HG03045 (cell line): ENCODE data around the gene COPS4.
"Not testable (repeated sequence)": the region's sequence is repeated elsewhere in the genome, so short reads cannot be mapped to it uniquely, and the experiment has no call there.

ENCODE experiments used
- ATAC-seq: cut with Tn5 transposase; IDR thresholded peaks from one replicate; pipeline ENCODE4 v1.9.1; 2021; ENCODE audit warnings: mild to moderate bottlenecking, moderate library complexity; ENCODE audit not compliant: unreplicated experiment

Gene COPS4

GRCh38 chr4:83022724-83023450, 12.1 kb upstream of the COPS4 start:
- ATAC-seq: no peak

GRCh38 chr4:83023599-83023998, 11.4 kb upstream of the COPS4 start:
- ATAC-seq: not testable (repeated sequence)

- ATAC-seq: no peak
Measured at GRCh38 chr4:83024233-83024632, 10.8 kb upstream of the COPS4 start.

DNA sequence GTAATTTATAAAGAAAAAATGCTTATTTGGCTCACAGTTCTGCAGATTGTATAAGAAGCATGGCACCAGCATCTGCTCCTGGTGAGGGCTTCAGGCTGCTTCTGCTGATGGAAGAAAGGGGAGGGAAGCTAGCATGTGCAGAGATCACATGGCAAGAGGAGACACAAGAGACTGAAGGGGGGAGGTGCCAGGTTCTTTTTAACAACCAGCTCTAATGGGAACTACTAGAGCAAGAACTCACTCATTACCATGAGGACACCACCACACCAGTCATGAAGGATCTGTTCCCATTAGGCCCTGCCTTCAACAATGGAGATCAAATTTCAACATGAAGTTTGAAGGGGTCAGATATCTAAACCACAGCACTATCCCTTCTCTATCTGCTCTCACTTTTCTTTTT, 9.4 kb upstream of the COPS4 start:
- no peak for ATAC-seq

DNA sequence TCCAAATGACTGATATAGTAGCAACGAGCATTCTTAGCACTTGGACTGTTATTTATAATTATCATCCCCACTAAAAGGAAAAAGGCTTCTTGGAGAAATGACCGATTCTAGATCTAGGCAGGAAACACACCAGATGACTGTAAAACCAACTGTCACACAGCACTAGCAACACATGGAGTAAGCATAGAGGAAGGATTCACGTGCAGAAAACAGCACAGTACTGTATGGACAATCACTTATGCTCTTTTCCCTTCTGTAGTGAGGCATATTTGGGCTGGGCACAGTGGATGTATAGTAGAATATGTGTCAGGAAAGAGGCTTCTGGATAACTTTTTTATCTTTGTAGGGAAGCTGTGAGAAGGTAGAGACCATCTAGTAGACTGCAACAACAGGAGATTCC, 6.0 kb upstream of the COPS4 start:
- no peak for ATAC-seq

- ATAC-seq: no peak
Measured at GRCh38 chr4:83029688-83030087, 5.3 kb upstream of the COPS4 start.

DNA sequence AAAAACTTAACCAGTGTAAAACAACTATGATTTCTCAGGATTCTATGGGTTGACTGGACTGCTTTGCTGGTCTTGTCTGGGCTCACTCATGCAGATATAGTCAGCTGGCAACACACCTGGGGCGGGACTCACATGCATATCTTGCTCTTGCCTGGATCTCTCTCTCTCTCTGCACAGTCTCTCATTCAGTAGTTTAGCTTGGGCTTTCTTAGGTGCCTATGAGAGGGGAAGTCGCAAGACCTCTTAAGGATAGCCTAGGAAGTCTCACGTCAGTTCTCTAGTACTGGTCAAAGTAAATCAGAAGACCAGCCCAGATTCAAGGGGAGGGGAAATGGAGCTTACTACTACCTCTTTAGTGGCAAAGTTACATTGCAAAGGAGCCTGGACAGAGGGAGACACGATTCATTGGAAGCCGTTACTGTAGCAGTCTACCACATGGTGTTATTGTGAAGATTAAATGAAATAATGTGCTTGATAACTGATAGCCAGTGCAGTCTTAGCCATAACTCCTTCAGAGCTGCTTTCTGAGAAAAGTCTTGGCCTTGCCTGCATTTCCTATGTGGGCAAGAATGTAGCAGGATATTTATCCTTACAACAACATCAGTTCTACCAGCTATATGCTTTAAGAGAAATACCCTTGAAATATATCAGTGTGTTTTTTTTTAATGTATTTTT, 2.1 kb downstream of the COPS4 start:
- no peak for ATAC-seq

DNA sequence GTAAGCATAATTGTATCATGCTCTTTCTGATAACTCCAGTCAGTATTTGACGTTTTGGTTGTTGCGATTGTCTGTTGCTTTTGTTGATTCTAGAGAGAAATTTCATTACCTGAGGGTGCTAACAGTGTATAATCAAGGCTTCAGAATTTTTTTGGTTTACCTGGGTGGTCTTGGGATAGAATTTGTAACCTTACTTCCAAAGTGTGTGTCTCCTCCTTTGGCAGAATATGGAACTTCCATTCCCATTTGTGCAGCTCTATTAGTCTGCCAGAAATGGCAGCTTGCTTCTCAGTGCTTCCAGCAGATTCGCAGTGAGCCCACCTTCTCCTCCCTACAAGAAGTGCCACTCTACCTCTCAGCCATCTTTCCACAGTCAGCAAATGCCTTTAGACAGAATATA, 5.3 kb downstream of the COPS4 start:
- ATAC-seq: no peak

GRCh38 chr4:83043157-83043556, 8.2 kb downstream of the COPS4 start:
- not testable (repeated sequence) for ATAC-seq

DNA sequence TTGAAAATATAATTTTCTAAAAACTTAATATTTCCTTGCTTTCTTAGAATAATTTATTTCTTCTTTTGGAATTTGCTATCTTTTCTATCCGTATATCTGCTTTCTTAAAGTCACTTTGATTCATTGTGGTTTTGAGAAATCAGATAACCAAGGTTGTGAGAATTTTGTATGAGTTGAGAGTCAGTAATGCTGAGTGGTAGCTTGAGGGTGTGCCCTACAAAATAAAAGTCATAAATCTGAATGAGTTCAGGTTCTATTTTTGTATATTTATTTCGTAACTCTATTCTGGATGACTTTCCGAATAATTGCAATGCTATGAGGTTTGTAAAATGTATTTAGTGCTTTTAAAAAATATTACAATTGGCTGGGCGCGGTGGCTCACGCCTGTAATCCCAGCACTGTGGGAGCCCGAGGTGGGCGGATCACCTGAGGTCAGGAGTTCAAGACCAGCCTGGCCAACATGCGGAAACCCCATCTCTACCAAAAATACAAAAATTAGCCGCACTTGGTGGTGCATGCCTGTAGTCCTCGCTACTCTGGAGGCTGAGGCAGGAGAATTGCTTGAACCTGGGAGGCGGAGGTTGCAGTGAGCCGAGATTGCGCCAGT, 8.9 kb downstream of the COPS4 start:
- no peak for ATAC-seq

DNA sequence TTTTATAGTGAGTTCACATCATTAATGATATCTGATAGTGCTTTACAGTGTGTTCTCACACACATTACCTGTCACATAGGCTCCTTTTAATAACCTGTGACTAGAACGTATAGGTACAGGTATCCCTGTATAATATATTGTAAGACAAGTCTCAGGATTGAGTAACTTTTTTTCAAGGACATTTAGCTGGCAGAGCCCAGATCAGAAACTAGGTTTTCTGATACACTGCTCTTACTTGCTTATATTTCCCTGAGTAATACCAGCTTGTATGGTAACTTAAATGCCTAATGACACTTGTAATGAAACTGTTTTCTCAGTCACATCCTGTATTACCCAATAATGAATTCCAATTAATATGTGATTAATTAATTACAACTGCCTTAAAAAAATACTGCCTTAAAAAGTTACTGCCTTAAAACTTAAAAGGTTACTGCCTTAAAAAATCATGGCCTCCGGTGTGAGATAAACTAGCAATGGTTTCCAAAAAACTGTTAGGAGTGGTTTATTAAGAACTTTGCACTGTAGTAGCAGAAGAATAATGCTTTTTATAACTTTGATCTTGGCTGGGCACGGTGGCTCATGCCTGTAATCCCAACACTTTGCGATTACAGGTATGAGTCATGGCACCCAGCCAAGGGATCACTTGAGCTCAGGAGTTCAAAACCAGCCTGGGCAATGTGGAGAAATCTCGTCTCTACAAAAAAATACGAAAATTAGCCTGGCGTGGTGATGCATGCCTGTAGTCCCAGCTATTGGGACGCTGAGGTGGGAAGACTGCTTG, 11.9 kb downstream of the COPS4 start:
- ATAC-seq: no peak

- ATAC-seq: not testable (repeated sequence)
Measured at GRCh38 chr4:83048781-83049180, 13.8 kb downstream of the COPS4 start.

DNA sequence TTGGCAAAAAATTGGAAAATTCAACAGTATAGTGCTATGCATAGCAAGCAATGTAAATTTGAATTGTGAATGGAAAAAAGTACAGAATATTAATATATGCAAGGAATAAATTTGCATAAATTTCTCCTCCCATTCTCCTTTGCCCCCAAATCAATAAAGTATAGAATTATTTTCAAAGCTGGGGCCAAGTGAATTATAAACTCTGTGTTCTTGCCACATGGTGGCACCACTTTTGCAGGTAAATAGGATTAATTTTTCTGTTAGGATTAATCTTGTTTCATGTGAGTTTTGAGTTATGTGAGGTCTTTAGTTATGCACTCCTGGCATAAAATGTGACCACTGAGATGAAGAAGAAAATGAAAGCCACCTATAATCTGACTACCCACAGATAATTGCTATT, 19.9 kb downstream of the COPS4 start:
- ATAC-seq: no peak

DNA sequence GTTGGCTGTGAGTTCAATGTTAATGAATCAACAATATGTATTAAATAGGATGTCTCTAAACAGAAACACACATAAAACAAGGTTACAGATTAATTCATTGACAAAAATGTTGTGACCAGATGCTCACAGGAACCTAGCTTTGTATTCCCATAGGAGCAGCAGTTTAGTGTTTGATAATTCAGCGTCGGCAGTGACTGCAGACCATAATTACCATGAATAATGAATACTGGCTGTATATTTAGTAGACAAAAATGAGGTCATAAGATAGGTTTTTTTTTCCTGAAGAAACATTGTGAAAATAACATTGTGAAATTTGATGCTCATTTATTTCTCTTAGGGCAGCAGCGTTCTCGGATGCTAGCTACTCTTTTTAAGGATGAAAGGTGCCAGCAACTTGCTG, 27.8 kb downstream of the COPS4 start:
- no peak for ATAC-seq

- no peak for ATAC-seq
Measured at GRCh38 chr4:83065266-83065665, 30.3 kb downstream of the COPS4 start.

DNA sequence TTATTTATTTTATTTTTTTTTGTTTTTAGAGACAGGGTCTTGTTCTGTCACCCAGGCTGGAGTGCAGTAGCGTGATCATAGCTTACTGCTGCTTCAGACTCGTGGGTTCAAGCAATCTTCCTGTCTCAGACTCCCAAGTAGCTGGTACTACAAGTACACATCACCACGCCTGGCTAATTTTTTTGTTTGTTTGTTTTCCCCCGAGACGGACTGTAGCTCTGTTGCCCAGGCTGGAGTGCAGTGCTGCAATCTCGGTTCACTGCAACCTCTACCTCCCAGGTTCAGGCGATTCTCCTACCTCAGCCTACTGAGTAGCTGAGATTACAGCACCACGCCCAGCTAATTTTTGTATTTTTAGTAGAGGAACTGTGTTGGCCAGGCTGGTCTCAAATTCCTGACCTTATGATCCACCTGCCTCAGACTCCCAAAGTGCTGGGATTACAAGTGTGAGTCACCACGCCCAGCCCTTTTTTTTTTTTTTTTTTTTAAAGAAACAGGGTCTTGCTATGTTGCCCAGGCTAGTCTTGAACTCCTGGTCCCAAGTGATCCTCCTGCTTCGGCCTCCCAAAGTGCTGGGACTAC, 32.2 kb downstream of the COPS4 start:
- no peak for ATAC-seq

DNA sequence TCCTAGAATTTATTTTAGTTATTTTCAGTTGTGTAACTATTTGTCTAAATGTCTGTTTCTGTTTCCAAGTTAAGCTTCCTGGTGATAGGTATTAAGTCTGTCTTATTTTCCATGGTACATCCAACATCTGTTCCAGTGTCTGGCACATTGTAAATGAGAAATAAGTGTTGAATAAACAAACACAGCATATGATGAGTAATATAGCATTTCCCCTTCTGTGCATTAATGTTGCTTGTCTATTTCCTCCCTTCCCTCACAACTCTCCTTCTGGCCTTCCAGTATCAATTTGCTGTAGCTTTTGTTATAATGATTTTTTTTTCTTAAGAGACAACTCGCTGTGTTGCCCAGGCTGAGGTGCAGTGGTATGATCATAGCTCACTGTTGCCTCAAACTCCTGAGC, 36.1 kb downstream of the COPS4 start:
- ATAC-seq: no peak

DNA sequence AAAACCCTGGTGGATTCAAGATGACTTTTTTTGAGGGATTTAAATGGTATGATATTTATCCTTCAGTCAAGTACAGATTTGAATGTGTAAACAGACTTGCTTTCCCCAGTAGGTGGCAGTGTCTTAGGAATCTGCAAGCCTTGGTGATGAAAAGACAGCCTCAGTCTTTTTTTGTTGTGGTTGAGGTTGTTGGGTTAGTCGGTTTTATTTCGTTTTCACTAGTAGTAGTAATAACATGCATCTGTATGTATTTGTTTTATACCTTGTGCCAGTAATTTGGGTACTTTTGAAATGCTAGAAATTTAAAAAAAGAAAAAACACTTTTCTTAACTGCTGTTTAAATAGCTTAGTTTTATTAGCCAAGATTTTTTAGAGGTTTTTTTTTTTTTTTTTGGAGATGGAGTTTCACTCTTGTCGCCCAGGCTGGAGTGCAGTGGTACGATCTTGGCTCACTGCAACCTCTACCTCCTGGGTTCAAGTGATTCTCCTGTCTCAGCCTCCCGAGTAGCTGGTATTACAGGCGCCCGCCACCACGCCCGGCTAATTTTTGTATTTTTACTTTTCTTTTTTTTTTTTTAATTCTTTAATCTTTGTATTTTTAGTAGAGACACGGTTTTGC, 39.2 kb downstream of the COPS4 start:
- ATAC-seq: peak; percentile 83

- ATAC-seq: not testable (repeated sequence)
Measured at GRCh38 chr4:83074783-83075182, 39.8 kb downstream of the COPS4 start.

GRCh38 chr4:83075311-83076095, 40.5 kb downstream of the COPS4 start:
- no peak for ATAC-seq
